GM12875 (cell line): Measurements from ENCODE around the gene ZNF821.
"Not testable (repeated sequence)": the region's sequence is repeated elsewhere in the genome, so short reads cannot be mapped to it uniquely, and the experiment has no call there.

ENCODE experiments used
- H3K4me3 ChIP-seq: one replicate; pipeline ENCODE4 v1.5.1; 2011; ENCODE audit warnings: low read depth, low read length, control low read depth
- TF ChIP-seq, protein P1 (sequence below): IDR thresholded peaks from 2 replicates; pipeline ENCODE4 v1.5.1; 2011; ENCODE audit warnings: low read depth, mild to moderate bottlenecking, control low read depth, inconsistent platforms, low read length, moderate library complexity, borderline replicate concordance; ENCODE audit not compliant: insufficient read depth

Gene ZNF821

DNA sequence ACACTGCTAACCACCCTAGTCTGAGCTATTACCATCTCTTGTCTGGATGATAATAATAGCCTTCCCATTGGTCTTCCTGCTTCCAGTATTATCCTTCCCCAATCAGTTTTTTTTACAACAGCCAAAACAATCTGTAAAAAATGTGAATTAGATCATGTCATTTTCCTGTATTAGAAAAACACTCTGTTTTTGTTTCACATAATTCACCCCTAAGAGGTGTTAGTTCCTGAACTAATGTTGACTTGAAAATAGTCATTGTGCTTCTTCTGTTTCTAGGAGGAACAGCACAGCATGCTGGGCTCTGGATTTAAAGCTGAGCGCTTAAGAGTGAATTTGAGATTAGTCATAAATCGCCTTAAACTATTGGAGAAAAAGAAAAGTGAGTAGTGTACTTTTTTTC, 31.4 kb upstream of the ZNF821 start:
- no peak overlapping the region for H3K4me3 ChIP-seq
- TF ChIP-seq, protein P1, sequence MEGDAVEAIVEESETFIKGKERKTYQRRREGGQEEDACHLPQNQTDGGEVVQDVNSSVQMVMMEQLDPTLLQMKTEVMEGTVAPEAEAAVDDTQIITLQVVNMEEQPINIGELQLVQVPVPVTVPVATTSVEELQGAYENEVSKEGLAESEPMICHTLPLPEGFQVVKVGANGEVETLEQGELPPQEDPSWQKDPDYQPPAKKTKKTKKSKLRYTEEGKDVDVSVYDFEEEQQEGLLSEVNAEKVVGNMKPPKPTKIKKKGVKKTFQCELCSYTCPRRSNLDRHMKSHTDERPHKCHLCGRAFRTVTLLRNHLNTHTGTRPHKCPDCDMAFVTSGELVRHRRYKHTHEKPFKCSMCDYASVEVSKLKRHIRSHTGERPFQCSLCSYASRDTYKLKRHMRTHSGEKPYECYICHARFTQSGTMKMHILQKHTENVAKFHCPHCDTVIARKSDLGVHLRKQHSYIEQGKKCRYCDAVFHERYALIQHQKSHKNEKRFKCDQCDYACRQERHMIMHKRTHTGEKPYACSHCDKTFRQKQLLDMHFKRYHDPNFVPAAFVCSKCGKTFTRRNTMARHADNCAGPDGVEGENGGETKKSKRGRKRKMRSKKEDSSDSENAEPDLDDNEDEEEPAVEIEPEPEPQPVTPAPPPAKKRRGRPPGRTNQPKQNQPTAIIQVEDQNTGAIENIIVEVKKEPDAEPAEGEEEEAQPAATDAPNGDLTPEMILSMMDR, result no peak

DNA sequence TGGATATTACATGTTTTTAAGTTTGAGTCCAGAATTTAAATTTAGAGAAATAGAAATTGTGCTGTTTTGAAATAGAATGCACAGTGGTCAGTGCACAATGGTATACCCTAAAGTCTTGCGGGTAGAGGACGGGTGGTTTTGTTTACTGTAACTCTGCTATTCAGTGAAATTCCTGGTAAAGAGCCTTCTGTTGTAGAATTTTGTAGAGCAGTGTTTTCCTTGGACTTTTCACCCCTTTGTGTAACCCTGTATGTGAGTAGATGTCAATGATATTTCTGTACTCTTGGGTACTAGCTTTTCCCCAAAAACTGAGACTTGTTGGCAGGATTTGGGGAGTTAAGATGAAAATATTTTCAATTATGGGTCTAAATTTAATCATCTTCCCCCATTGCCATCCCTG, 30.8 kb upstream of the ZNF821 start:
- H3K4me3 ChIP-seq, result no peak overlapping the region
- TF ChIP-seq, protein P1, result no peak

DNA sequence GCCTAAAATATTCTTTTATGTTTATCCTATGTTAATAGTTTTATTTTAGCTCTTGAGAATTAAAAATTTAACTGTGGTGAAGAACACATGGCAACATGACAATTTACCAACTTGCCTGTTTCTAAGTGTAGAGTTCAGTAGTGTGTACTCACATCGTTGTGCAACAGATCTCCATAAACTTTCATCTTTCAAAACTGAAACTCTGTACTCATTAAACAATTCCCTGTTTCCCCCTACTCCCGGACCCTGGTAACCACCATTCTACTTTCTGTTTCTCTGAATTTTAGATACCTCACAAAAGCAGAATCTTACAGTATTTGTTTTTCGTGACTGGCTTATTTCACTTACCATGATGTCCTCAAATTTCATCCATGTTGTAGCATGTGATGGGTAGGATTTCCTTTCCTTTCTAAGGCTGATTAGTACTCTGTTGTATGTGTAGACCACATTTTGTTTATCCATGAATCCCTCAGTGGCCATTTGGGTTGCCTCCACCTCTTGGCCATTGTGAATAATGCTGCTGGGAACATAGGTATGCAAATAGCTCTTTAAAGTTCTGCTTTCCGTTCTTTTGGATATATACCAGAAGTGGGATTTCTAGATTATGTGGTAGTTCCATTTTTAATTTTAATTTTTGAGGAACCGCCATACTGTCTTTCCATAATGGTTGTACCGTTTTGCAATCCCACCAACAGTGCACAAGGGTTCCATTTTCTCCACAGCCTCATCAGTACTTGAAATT, 28.7 kb upstream of the ZNF821 start:
- H3K4me3 ChIP-seq, result no peak overlapping the region
- TF ChIP-seq, protein P1, result no peak

DNA sequence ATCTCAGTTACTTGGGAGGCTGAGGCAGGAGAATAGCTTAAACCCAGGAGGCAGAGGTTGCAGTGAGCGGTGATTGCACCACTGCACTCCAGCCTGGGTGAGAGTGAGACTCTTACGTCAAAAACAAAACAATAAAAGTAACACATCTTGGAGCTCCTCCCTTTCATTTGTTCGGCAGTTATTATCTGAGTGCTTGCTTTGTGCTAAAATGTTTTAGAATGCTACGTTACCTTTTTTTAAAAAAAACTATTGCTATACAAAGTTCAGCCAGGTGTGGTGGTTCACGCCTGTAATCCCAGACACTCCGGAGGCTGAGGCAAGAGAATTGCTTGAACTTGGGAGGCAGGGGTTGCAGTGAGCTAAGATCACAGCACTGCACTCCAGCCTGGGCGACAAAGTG, 27.1 kb upstream of the ZNF821 start:
- TF ChIP-seq, protein P1, result no peak
- H3K4me3 ChIP-seq, result no peak overlapping the region

DNA sequence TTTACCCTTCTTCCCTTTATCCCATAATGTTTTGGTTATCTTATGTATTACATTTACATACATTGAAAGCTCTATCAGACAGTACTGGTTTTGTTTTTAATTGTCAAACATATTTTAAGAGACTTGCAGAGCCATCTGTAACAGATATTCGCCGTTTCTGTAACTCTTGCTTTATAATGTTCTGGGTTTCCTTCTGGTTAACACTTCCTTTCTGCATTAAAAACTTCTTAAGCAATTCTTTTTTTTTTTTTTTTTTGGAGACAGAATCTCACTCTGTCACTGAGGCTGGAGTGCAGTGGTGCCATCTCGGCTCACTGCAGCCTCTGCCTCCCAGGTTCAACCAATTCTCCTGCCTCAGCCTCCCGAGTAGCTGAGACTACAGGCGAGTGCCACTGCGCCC, 21.8 kb upstream of the ZNF821 start:
- not testable (repeated sequence) for H3K4me3 ChIP-seq

DNA sequence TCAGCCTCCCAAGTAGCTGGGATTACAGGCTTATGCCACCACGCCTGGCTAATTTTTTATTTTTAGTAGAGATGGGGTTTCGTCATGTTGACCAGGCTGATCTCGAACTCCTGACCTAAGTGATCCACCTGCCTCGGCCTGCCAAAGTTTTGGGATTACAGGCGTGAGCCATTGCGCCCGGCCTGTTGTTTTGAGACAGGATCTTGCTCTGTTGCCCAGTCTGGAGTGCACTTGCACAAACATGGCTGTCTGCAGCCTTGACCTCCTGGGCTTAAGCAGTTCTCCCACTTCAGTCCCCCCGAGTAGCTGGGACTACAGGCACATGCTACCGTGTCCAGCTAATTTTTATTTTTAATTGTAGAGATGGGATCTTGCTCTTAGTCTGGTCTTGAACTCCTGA, 20.3 kb upstream of the ZNF821 start:
- TF ChIP-seq, protein P1, result no peak
- no peak overlapping the region for H3K4me3 ChIP-seq

DNA sequence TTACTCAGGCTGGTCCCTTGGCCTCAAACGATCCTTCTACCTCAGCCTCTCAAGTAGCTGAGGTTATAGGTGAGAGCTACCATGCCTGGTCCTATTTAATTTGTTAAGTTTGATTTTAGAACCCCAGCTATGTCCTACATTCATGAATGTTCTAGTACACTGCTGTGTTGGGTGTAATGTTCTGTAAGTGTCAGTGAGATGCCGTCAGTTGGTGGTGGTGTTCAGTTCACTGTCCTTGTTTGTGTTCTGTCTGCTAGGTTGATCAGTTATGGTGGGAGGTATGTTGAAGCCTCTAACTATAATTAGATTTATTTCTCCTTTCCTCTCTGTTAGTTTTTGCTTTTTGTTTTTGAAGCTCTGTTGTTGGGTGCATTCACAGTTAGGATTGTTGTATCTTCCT, 19.6 kb upstream of the ZNF821 start:
- TF ChIP-seq, protein P1, result no peak
- no peak overlapping the region for H3K4me3 ChIP-seq
